Esophagus (tissue), 2 donors: ENCODE results near the gene RIN3. TPM values are rescaled to one million over a fixed set of nuclear protein-coding genes. Genes with fewer than 3 reads are reported as not detected.

Experiments used
- H3K27ac ChIP-seq, 2 donors: one replicate each; pipeline ENCODE4 v1.5.1; 2013; ENCODE audit warnings: low read depth in 2 of 2, mild to moderate bottlenecking in 2 of 2, inconsistent platforms in 1 of 2, low read length in 1 of 2, moderate library complexity in 1 of 2
- H3K27me3 ChIP-seq, 2 donors: one replicate each; pipeline ENCODE4 v1.6.1; 2013; ENCODE audit warnings: low read length in 2 of 2, control low read depth in 1 of 2, mild to moderate bottlenecking in 1 of 2; ENCODE audit not compliant: insufficient read depth in 2 of 2, control insufficient read depth in 1 of 2
- H3K36me3 ChIP-seq, 2 donors: one replicate each; pipeline ENCODE4 v1.6.1; 2013; ENCODE audit warnings: low read length in 1 of 2; ENCODE audit not compliant: control insufficient read depth in 2 of 2, insufficient read depth in 2 of 2
- H3K4me1 ChIP-seq, 2 donors: one replicate each; pipeline ENCODE4 v1.6.1; 2013; ENCODE audit warnings: low read length in 1 of 2; ENCODE audit not compliant: control insufficient read depth in 2 of 2, insufficient read depth in 2 of 2
- H3K4me3 ChIP-seq, 2 donors: one replicate each; pipeline ENCODE4 v1.5.1; 2013; ENCODE audit warnings: low read length in 2 of 2, mild to moderate bottlenecking in 2 of 2, low read depth in 1 of 2, moderate library complexity in 1 of 2
- H3K9me3 ChIP-seq, 2 donors: one replicate each; pipeline ENCODE4 v1.6.1; 2013; ENCODE audit warnings: mild to moderate bottlenecking in 2 of 2, low read depth in 1 of 2, low read length in 1 of 2, moderate library complexity in 1 of 2; ENCODE audit not compliant: control insufficient read depth in 2 of 2, insufficient read depth in 1 of 2
- WGBS, 2 donors: extraction: QIAGEN DNeasy Blood & Tissue Kit; methylation state at CpG; one replicate each; pipeline ENCODE4 v1.1.7; 2013; 5-methylcytosine and 5-hydroxymethylcytosine counted together
- polyA plus RNA-seq, 2 donors: library from polyadenylated mRNA; stranded (reverse); fragments of 200-250 nt; gene quantifications; one replicate each; pipeline ENCODE4 v1.2.3, GENCODE V29; 2013
- donor health status: healthy with polysubstance abuse.
- donor health status: Bipolar disorder and iron deficiency.

Gene RIN3
- polyA plus RNA-seq, 2 donors = 4.8 to 7.3 TPM

- Histone ChIP-seq H3K4me3 (no peak overlapping the region), H3K27me3 (no peaks in the 10 kb centered on the region), H3K4me1 (no peaks in the 10 kb centered on the region), H3K27ac (no peak overlapping the region), H3K36me3 (peaks cover 0 to 4% of the 10 kb centered on the region in 2 donors), H3K9me3 (peaks cover 0 to 10% of the 10 kb centered on the region in 2 donors)
- 90 to 96% methylated on average over 10 of the region's 10 CpGs for WGBS, 2 donors
Observed at GRCh38 chr14:92624764-92625163, 111.2 kb downstream of the RIN3 start.

GRCh38 chr14:92625213-92625612, 111.6 kb downstream of the RIN3 start:
- Histone ChIP-seq H3K9me3 (peaks cover 0 to 10% of the 10 kb centered on the region in 2 donors), H3K27me3 (no peaks in the 10 kb centered on the region), H3K4me3 (no peak overlapping the region), H3K27ac (no peak overlapping the region), H3K4me1 (no peaks in the 10 kb centered on the region), H3K36me3 (peaks cover 0 to 4% of the 10 kb centered on the region in 2 donors)
- WGBS, 2 donors = 80 to 86% methylated on average over 5 of the region's 5 CpGs

DNA sequence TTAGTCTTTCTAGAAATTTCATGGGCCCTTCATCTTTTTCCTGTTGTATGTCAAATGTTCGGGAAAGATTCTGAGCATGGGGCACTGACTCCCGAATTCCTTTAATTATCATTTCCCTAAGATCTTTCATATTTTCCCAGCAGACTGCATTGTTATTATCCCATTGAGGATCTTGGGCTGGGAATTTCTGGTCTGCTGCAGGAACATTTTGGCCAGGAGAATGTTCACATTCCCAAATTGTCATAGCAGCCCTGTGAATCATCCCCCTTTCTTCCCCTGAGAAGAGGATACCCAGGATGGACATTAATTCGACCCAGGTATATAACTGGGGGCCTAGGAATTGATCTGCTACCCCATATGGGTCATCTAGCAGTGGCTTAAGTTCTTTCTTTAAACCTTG, 112.5 kb downstream of the RIN3 start:
- H3K4me3 ChIP-seq = no peak overlapping the region
- H3K27ac ChIP-seq = no peak overlapping the region
- H3K9me3 ChIP-seq = peaks cover 0 to 10% of the 10 kb centered on the region in 2 donors
- H3K27me3 ChIP-seq = no peaks in the 10 kb centered on the region
- H3K4me1 ChIP-seq = peaks cover 0 to 2% of the 10 kb centered on the region in 2 donors
- 81 to 88% methylated on average over 3 of the region's 3 CpGs for WGBS, 2 donors
- peaks cover 0 to 4% of the 10 kb centered on the region in 2 donors for H3K36me3 ChIP-seq

DNA sequence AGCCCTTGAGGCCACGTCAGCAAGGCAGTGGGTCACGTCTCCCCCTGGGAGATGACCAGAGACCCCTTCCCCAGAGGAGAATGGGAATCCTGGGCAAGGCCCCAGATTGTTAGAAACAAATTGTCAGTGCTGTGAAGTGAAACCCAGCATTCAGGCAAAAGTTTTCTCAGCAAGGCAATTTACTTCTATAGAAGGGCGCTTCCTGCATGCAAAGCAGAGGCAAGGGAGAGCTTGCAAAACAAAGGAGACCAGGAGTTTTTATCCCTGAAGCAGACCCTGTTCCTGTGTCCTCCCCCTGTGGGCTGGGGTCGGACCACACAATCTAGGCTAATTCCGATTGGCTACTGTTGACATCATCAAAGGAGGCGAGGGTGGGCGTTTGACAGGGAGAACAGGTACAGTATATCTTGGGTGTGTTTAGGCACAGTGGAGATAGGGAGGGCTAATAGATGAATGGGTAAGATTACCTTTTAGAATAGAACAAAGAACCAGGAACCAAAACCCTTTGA, 114.2 kb downstream of the RIN3 start:
- H3K4me1 ChIP-seq = peaks cover 0 to 2% of the 10 kb centered on the region in 2 donors
- no peak overlapping the region for H3K4me3 ChIP-seq
- peaks cover 0 to 4% of the 10 kb centered on the region in 2 donors for H3K36me3 ChIP-seq
- no peaks in the 10 kb centered on the region for H3K27me3 ChIP-seq
- no peak overlapping the region for H3K27ac ChIP-seq
- WGBS, 2 donors = 97% methylated on average over 7 of the region's 7 CpGs
- H3K9me3 ChIP-seq = peaks cover 0 to 9% of the 10 kb centered on the region in 2 donors

DNA sequence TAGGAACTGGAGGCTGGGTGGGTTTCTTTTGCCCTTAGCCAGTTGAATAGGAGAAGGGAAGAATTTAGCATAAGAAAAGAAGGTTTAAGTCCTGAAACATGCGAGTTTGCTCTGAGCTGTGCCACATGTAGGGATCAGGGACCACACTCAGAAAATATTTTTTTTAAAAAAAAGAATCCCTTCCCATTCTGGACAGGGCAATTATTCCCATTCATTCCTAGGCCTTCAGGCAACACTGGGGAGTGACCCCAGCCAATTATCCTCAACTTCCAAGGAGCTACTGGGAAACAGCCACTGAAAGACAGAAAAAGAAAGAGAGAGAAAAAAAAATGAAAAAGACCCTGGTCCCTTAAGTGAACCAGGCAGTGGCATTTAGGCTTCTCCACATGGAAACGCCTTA, 115.1 kb downstream of the RIN3 start:
- WGBS, 2 donors = 80 to 91% methylated on average over 2 of the region's 2 CpGs
- no peaks in the 10 kb centered on the region for H3K27me3 ChIP-seq
- no peak overlapping the region for H3K4me3 ChIP-seq
- H3K4me1 ChIP-seq = peaks cover 0 to 2% of the 10 kb centered on the region in 2 donors
- H3K36me3 ChIP-seq = peaks cover 0 to 4% of the 10 kb centered on the region in 2 donors
- H3K9me3 ChIP-seq = peaks cover 0 to 9% of the 10 kb centered on the region in 2 donors
- H3K27ac ChIP-seq = no peak overlapping the region

- peaks cover 0 to 2% of the 10 kb centered on the region in 2 donors for H3K4me1 ChIP-seq
- peaks cover 0 to 4% of the 10 kb centered on the region in 2 donors for H3K36me3 ChIP-seq
- 88 to 97% methylated on average over 2 of the region's 2 CpGs for WGBS, 2 donors
- H3K27ac ChIP-seq = no peak overlapping the region
- H3K9me3 ChIP-seq = peaks cover 0 to 9% of the 10 kb centered on the region in 2 donors
- no peaks in the 10 kb centered on the region for H3K27me3 ChIP-seq
- H3K4me3 ChIP-seq = no peak overlapping the region
Observed at GRCh38 chr14:92630367-92630766, 116.8 kb downstream of the RIN3 start.

DNA sequence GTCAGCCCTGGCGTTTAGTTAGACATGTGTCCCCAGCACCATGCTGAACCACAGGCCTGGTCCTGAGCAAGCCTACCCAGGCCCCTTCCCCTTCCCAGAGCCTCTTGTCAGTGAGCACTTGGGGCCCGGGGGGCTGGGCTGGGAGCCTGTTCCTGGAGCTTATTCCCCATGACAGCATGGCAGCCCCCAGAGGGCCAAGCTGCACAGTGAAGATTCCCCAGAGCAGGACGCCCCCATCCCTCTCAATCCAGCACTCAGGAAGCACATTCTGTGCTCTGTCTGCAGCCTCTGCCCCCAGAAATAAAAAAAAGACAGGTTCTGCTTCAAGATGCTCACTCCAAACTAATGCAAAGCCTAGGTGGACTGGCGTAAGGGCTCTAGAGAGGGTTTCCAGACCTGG, 117.5 kb downstream of the RIN3 start:
- Histone ChIP-seq H3K27ac (no peak overlapping the region), H3K36me3 (peaks cover 0 to 4% of the 10 kb centered on the region in 2 donors), H3K4me1 (peaks cover 0 to 2% of the 10 kb centered on the region in 2 donors), H3K27me3 (no peaks in the 10 kb centered on the region), H3K4me3 (no peak overlapping the region), H3K9me3 (peaks cover 0 to 9% of the 10 kb centered on the region in 2 donors)
- WGBS, 2 donors = 85 to 91% methylated on average over 4 of the region's 4 CpGs

- Histone ChIP-seq H3K27ac (peak overlapping the region in 1 of 2 donors; percentile 0), H3K9me3 (peaks cover 0 to 2% of the 10 kb centered on the region in 2 donors)
- whole genome bisulfite sequencing, 2 donors = 89 to 90% methylated on average over 15 of the region's 15 CpGs
Observed at GRCh38 chr14:92632546-92633273, 119.1 kb downstream of the RIN3 start.

GRCh38 chr14:92633274-92633616, 119.7 kb downstream of the RIN3 start:
- H3K27me3 ChIP-seq = no peaks in the 10 kb centered on the region
- peaks cover 0 to 2% of the 10 kb centered on the region in 2 donors for H3K4me1 ChIP-seq
- no peak overlapping the region for H3K4me3 ChIP-seq
- no peak overlapping the region for H3K27ac ChIP-seq
- no peaks in the 10 kb centered on the region for H3K36me3 ChIP-seq
- 71 to 76% methylated on average over 5 of the region's 5 CpGs for WGBS, 2 donors
- H3K9me3 ChIP-seq = no peaks in the 10 kb centered on the region

More at GRCh38 chr14:92632546-92633273, 119.1 kb downstream of the RIN3 start:
- no peaks in the 10 kb centered on the region for H3K27me3 ChIP-seq
- H3K4me1 ChIP-seq = peaks cover 0 to 2% of the 10 kb centered on the region in 2 donors
- H3K4me3 ChIP-seq = no peak overlapping the region
- H3K36me3 ChIP-seq = no peaks in the 10 kb centered on the region

DNA sequence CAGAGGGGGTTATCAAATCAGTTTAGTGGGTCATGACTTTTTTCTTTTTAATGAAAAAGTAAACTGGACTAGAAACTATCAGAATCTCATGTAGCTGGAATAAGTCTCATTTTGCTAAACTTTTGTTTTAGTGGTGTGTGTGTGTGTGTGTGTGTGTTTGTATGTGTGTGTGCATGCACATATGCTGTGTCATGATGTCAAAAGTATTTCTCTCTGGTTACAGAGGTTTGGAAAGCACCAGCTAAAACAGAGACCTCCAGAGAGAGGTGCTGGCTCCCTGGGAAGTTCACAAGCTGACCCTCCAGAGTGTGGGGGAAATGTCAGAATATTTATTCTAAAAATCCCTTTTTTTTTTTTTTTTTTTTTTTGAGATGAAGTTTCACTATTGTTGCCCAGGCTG, 120.1 kb downstream of the RIN3 start:
- Histone ChIP-seq H3K27me3 (no peaks in the 10 kb centered on the region), H3K27ac (no peak overlapping the region), H3K4me1 (peaks cover 0 to 2% of the 10 kb centered on the region in 2 donors), H3K9me3 (no peaks in the 10 kb centered on the region), H3K4me3 (no peak overlapping the region), H3K36me3 (no peaks in the 10 kb centered on the region)
